Caco-2 (cell line): ENCODE data around the gene DNAJC8. TPM values are rescaled to one million over a fixed set of nuclear protein-coding genes. Genes with fewer than 3 reads are reported as not detected.

ENCODE experiments used
- BruUV-seq: library from RNA; stranded (reverse); fragments of 400-500 nt; replicated peaks from 2 replicates; lab custom pipeline; 2021; lab: Mats Ljungman, UMichigan
- CTCF ChIA-PET: fragments of 300-600 bp; sonication (Branson Sonifier 250); formaldehyde crosslinking; loops from one replicate; lab custom pipeline; 2022; ENCODE audit warnings: antibody characterized with exemption; lab: Charles Lee
- POLR2A ChIA-PET: fragments of 300-600 bp; sonication (Branson Sonifier 250); formaldehyde crosslinking; loops from one replicate; lab custom pipeline; 2022; ENCODE audit warnings: antibody characterized with exemption; lab: Charles Lee
- DNase-seq, 2 experiments: peaks; one replicate each; pipeline versions ENCODE4 v3.0.0 to v3.0.0-alpha.2; 2020 to 2022
- H3K27me3 ChIP-seq: replicated peaks from 2 replicates; pipeline ENCODE4 v1.6.0; 2011; ENCODE audit warnings: low read length; ENCODE audit not compliant: control insufficient read depth, insufficient read depth
- H3K36me3 ChIP-seq: 2 replicates; pipeline ENCODE4 v1.5.1; 2011; ENCODE audit warnings: low read length; ENCODE audit not compliant: control insufficient read depth, insufficient read depth
- H3K4me1 ChIP-seq: fragments of 250-450 bp; sonication (Bioruptor Pico); 2 replicates; pipeline ENCODE4 v1.5.1; 2020; ENCODE audit warnings: mild to moderate bottlenecking
- H3K4me3 ChIP-seq: 2 replicates; pipeline ENCODE4 v1.5.1; 2011; ENCODE audit warnings: low read depth, mild to moderate bottlenecking, control low read depth, low read length
- H3K9me3 ChIP-seq: fragments of 250-450 bp; sonication (Bioruptor Pico); 2 replicates; pipeline ENCODE4 v1.5.1; 2020; ENCODE audit warnings: mild to moderate bottlenecking, moderate library complexity
- H3K27ac Mint-ChIP-seq: one replicate; pipeline ENCODE4 v1.8.0; 2022; ENCODE audit warnings: mixed read lengths; ENCODE audit not compliant: unreplicated experiment
- H3K27me3 Mint-ChIP-seq: one replicate; pipeline ENCODE4 v1.8.0; 2022; ENCODE audit warnings: mixed read lengths; ENCODE audit not compliant: insufficient read depth, unreplicated experiment
- H3K36me3 Mint-ChIP-seq: one replicate; pipeline ENCODE4 v1.8.0; 2022; ENCODE audit warnings: mild to moderate bottlenecking, mixed read lengths; ENCODE audit not compliant: insufficient read depth, unreplicated experiment
- H3K4me1 Mint-ChIP-seq: one replicate; pipeline ENCODE4 v1.8.0; 2022; ENCODE audit warnings: low read depth, mixed read lengths; ENCODE audit not compliant: unreplicated experiment
- H3K4me3 Mint-ChIP-seq: one replicate; pipeline ENCODE4 v1.8.0; 2022; ENCODE audit warnings: mild to moderate bottlenecking, moderate library complexity, mixed read lengths; ENCODE audit not compliant: unreplicated experiment
- H3K9me3 Mint-ChIP-seq: one replicate; pipeline ENCODE4 v1.8.0; 2022; ENCODE audit warnings: mixed read lengths; ENCODE audit not compliant: unreplicated experiment
- CTCF ChIP-seq, 2 experiments: fragments of 200-600 bp in 1 of 2; IDR thresholded peaks; 1 replicate in 1 of 2; 2 replicates in 1 of 2; pipeline versions ENCODE4 v1.5.1 to v1.8.0; 2011 to 2022; ENCODE audit warnings: antibody characterized with exemption in 1 of 2, control low read depth in 1 of 2, inconsistent platforms in 1 of 2, low read depth in 1 of 2, low read length in 1 of 2, mild to moderate bottlenecking in 1 of 2, moderate library complexity in 1 of 2; ENCODE audit not compliant: insufficient read depth in 1 of 2, severe bottlenecking in 1 of 2, unreplicated experiment in 1 of 2
- intact Hi-C: fragments of 100-400 bp; cut with micrococcal nuclease; formaldehyde crosslinking; loops from one replicate; pipeline ENCODE4 v1.10.0; 2022; ENCODE audit not compliant: unreplicated experiment
- total RNA-seq: library from RNA; stranded (reverse); gene quantifications from 2 replicates; pipeline ENCODE4 v1.2.3, GENCODE V29; 2022

The DNAJC8 gene
- total RNA-seq, 1 experiment from 2014 or later = 69.4 TPM

GRCh38 chr1:28180306-28181305 lies 52.2 kb downstream of the DNAJC8 start:
- Histone ChIP-seq H3K4me1 (no peaks in the 10 kb centered on the region), H3K27me3 (no peaks in the 10 kb centered on the region), H3K4me3 (no peak overlapping the region), H3K36me3 (no peaks in the 10 kb centered on the region), H3K9me3 (no peaks in the 10 kb centered on the region)
- Mint-ChIP-seq H3K4me3 (no peak overlapping the region), H3K27me3 (peaks cover 3% of the 10 kb centered on the region), H3K27ac (no peak overlapping the region), H3K36me3 (no peaks in the 10 kb centered on the region), H3K9me3 (no peaks in the 10 kb centered on the region), H3K4me1 (peaks cover 7% of the 10 kb centered on the region)
- POLR2A ChIA-PET = no interaction called here
- DNase-seq = no peak
- CTCF ChIA-PET = no interaction called here
- BruUV-seq = no TSS peak
- intact Hi-C loops = no loop called here
- no peak for TF ChIP-seq CTCF (IDR thresholded peaks at IDR 0.05; ENCODE audit: insufficient read depth in 1 of 2, low read depth in 1 of 2, low read length in 1 of 2, severe bottlenecking in 1 of 2, unreplicated experiment in 1 of 2)

GRCh38 chr1:28178690-28179485 lies 53.9 kb downstream of the DNAJC8 start:
- CTCF ChIA-PET = no interaction called here
- no peak overlapping the region for H3K27ac Mint-ChIP-seq

More at GRCh38 chr1:28178690-28179485, 53.9 kb downstream of the DNAJC8 start:
- DNase-seq = no peak
- H3K4me1 Mint-ChIP-seq = peaks cover 8% of the 10 kb centered on the region
- no peak overlapping the region for H3K4me3 Mint-ChIP-seq
- Histone ChIP-seq H3K36me3 (no peaks in the 10 kb centered on the region), H3K9me3 (no peaks in the 10 kb centered on the region), H3K4me3 (no peak overlapping the region), H3K4me1 (no peaks in the 10 kb centered on the region), H3K27me3 (no peaks in the 10 kb centered on the region)
- intact Hi-C loops = no loop called here
- H3K36me3 Mint-ChIP-seq = no peaks in the 10 kb centered on the region
- H3K27me3 Mint-ChIP-seq = peaks cover 3% of the 10 kb centered on the region
- POLR2A ChIA-PET = no interaction called here
- TF ChIP-seq CTCF (IDR thresholded peaks at IDR 0.05; ENCODE audit: insufficient read depth in 1 of 2, low read depth in 1 of 2, low read length in 1 of 2, severe bottlenecking in 1 of 2, unreplicated experiment in 1 of 2) = no peak
- BruUV-seq = no TSS peak
- H3K9me3 Mint-ChIP-seq = no peaks in the 10 kb centered on the region
